ENCODE data around the gene SLC30A3.
A peak's percentile ranks its signal among the peaks of the same experiment; 100 is the strongest.
"Not testable (repeated sequence)": the region's sequence is repeated elsewhere in the genome, so short reads cannot be mapped to it uniquely, and the experiment has no call there.

The SLC30A3 gene

GRCh38 chr2:27262379-27263286, at the start of gene SLC30A3:
TSS of gene SLC30A3 (minus strand) at chr2:27263047. CDS start at chr2:27262906, 141 bp downstream.
- no peak for DNase-seq (ENCODE audit: low spot score)

- no peak for DNase-seq (ENCODE audit: low spot score)
Observed at GRCh38 chr2:27312152-27312551, 49.3 kb upstream of the SLC30A3 start.

- no peak for DNase-seq (ENCODE audit: low spot score)
Observed at GRCh38 chr2:27309651-27310050, 46.8 kb upstream of the SLC30A3 start.

GRCh38 chr2:27308359-27308881, 45.6 kb upstream of the SLC30A3 start, which contains the start of gene UCN:
TSS of gene UCN (minus strand) at chr2:27308445. CDS start at chr2:27307895, 550 bp downstream.
- no peak for DNase-seq (ENCODE audit: low spot score)

GRCh38 chr2:27307545-27308358, 44.9 kb upstream of the SLC30A3 start:
- no peak for DNase-seq (ENCODE audit: low spot score)

- DNase-seq (ENCODE audit: low spot score) = no peak
Observed at GRCh38 chr2:27307287-27307544, 44.4 kb upstream of the SLC30A3 start.

GRCh38 chr2:27306573-27307286, 43.9 kb upstream of the SLC30A3 start:
- no peak for DNase-seq (ENCODE audit: low spot score)

- no peak for DNase-seq (ENCODE audit: low spot score)
Observed at GRCh38 chr2:27306136-27306535, 43.3 kb upstream of the SLC30A3 start.

GRCh38 chr2:27305516-27305915, 42.7 kb upstream of the SLC30A3 start:
- DNase-seq (ENCODE audit: low spot score) = no peak

- DNase-seq (ENCODE audit: low spot score) = no peak
Observed at GRCh38 chr2:27304488-27305240, 41.8 kb upstream of the SLC30A3 start.

- DNase-seq (ENCODE audit: low spot score) = peak; percentile 73
Observed at GRCh38 chr2:27303093-27304025, 40.5 kb upstream of the SLC30A3 start.

- not testable (repeated sequence) for DNase-seq (ENCODE audit: low spot score)
Observed at GRCh38 chr2:27300606-27301005, 37.8 kb upstream of the SLC30A3 start.

- DNase-seq (ENCODE audit: low spot score) = no peak
Observed at GRCh38 chr2:27298391-27299080, 35.7 kb upstream of the SLC30A3 start.

- DNase-seq (ENCODE audit: low spot score) = no peak
Observed at GRCh38 chr2:27297195-27297594, 34.3 kb upstream of the SLC30A3 start.

GRCh38 chr2:27296481-27296880, 33.6 kb upstream of the SLC30A3 start:
- no peak for DNase-seq (ENCODE audit: low spot score)

GRCh38 chr2:27294928-27295327, 32.1 kb upstream of the SLC30A3 start:
- no peak for DNase-seq (ENCODE audit: low spot score)

- no peak for DNase-seq (ENCODE audit: low spot score)
Observed at GRCh38 chr2:27291865-27292264, 29.0 kb upstream of the SLC30A3 start.

- no peak for DNase-seq (ENCODE audit: low spot score)
Observed at GRCh38 chr2:27290549-27290948, 27.7 kb upstream of the SLC30A3 start.

GRCh38 chr2:27288610-27289009, 25.8 kb upstream of the SLC30A3 start:
- DNase-seq (ENCODE audit: low spot score) = no peak

- no peak for DNase-seq (ENCODE audit: low spot score)
Observed at GRCh38 chr2:27285481-27285880, 22.6 kb upstream of the SLC30A3 start.
